GM12878 (cell line): Measurements from ENCODE around the gene TEF. TPM values are rescaled to one million over a fixed set of nuclear protein-coding genes. Genes with fewer than 3 reads are reported as not detected.

Experiments used
- ETV6 ChIP-seq, 2 experiments: fragments of 450-650 bp in 1 of 2; IDR thresholded peaks in 1 of 2; conservative IDR thresholded peaks in 1 of 2; 2 replicates each; pipeline ENCODE4 v1.6.1; 2014; ENCODE audit warnings: antibody characterized with exemption in 1 of 2, borderline replicate concordance in 1 of 2, low read depth in 1 of 2, mild to moderate bottlenecking in 1 of 2, moderate library complexity in 1 of 2
- IKZF1 ChIP-seq: fragments of 450-650 bp; conservative IDR thresholded peaks from 2 replicates; pipeline ENCODE4 v1.6.1; 2017; ENCODE audit warnings: antibody characterized with exemption, mild to moderate bottlenecking
- JUNB ChIP-seq: IDR thresholded peaks from 2 replicates; pipeline ENCODE4 v1.6.1; 2016; ENCODE audit warnings: antibody characterized with exemption, mild to moderate bottlenecking
- RUNX3 ChIP-seq: IDR thresholded peaks from 2 replicates; pipeline ENCODE4 v1.6.1; 2012; ENCODE audit warnings: low read length, inconsistent platforms
- SMAD1 ChIP-seq: fragments of 450-650 bp; IDR thresholded peaks from 2 replicates; pipeline ENCODE4 v1.6.1; 2018; ENCODE audit warnings: mild to moderate bottlenecking, low read depth; ENCODE audit not compliant: partially characterized antibody
- SMARCA5 ChIP-seq: fragments of 450-650 bp; IDR thresholded peaks from 2 replicates; pipeline ENCODE4 v1.6.1; 2017; ENCODE audit warnings: mild to moderate bottlenecking
- SUPT20H ChIP-seq: IDR thresholded peaks from 2 replicates; pipeline ENCODE4 v1.6.1; 2011; ENCODE audit warnings: low read depth, mild to moderate bottlenecking, low read length, moderate library complexity, borderline replicate concordance; ENCODE audit not compliant: control insufficient read depth
- TCF3 ChIP-seq: IDR thresholded peaks from 2 replicates; pipeline ENCODE4 v1.6.1; 2012; ENCODE audit warnings: low read depth, mild to moderate bottlenecking, low read length, borderline replicate concordance; ENCODE audit not compliant: insufficient read depth
- ZNF274 ChIP-seq: IDR thresholded peaks from one replicate; pipeline ENCODE4 v1.8.0; 2011; ENCODE audit not compliant: insufficient read length, insufficient read depth
- polyA plus RNA-seq, 11 experiments: library from polyadenylated mRNA; depleted of rRNA in 4 of 11; unstranded in 6 of 11; stranded (reverse) in 5 of 11; fragments of >200 nt; fragmentation: Nextera tagmentation in 4 of 11; fragmentation: Illumina TruSeq in 1 of 11; extraction: Ambion mirVana in 4 of 11; extraction: Trizol in 1 of 11; gene quantifications; 1 replicate in 1 of 11; 2 replicates in 10 of 11; pipeline versions ENCODE4 v1.2.1 to v1.2.3, GENCODE V29; 2011 to 2016; ENCODE audit warnings: inconsistent platforms in 2 of 11, missing spikeins in 2 of 11, low read depth in 1 of 11
- total RNA-seq, 4 experiments: library from RNA; depleted of rRNA in 3 of 4; stranded (reverse); fragments of >200 nt in 3 of 4; fragmentation: Illumina TruSeq in 1 of 4; extraction: Trizol in 1 of 4; gene quantifications; 2 replicates each; pipeline versions ENCODE4 v1.2.1 to v1.2.3, GENCODE V29; 2013 to 2021
- TF ChIP-seq, protein P1 (sequence below): fragments of 450-650 bp; conservative IDR thresholded peaks from 2 replicates; pipeline ENCODE4 v1.6.1; 2017; ENCODE audit warnings: mild to moderate bottlenecking, moderate library complexity
- TF ChIP-seq, protein P2 (sequence below): fragments of 150-350 bp; IDR thresholded peaks from 2 replicates; pipeline ENCODE4 v1.6.1; 2016; ENCODE audit warnings: low read depth, low read length

Gene TEF
- total and polyA plus RNA-seq, 10 of the 15 experiments (the other 5 are each of a cell fraction or from before 2014, with no cell fraction given), result 0.23 to 4.9 (median 3.2) TPM

DNA sequence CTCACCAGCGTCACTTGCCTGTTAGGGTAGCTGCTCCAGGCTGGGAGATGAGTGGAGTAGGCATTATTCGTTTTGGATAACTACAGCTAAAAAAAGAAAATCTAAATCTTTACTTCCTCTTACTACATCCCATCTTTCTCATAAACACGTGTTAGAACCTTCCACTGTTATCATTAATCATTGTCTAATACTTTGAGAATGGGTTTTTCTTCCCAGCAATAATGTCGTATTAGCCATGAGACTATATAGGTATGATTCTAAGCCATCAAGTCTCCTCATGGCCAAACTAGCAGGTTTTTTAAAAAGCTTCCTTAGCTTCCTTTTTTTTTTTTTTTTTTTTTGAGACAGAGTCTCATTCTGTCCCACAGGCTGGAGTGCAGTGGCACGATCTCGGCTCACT lies 3.9 kb upstream of the TEF start (continued):
- TF ChIP-seq JUNB, result no peak
- no peak for TF ChIP-seq SUPT20H
- no peak for TF ChIP-seq RUNX3
- TF ChIP-seq IKZF1, result no peak
- TF ChIP-seq SMARCA5, result no peak
- TF ChIP-seq ETV6 (conservative IDR thresholded peaks at IDR 0.05 in 1 of 2, IDR thresholded peaks at IDR 0.05 in 1 of 2; ENCODE audit: borderline replicate concordance in 1 of 2, low read depth in 1 of 2), result no peak
- no peak for TF ChIP-seq TCF3
- no peak for TF ChIP-seq ZNF274
- TF ChIP-seq SMAD1, result no peak
- TF ChIP-seq, protein P1, sequence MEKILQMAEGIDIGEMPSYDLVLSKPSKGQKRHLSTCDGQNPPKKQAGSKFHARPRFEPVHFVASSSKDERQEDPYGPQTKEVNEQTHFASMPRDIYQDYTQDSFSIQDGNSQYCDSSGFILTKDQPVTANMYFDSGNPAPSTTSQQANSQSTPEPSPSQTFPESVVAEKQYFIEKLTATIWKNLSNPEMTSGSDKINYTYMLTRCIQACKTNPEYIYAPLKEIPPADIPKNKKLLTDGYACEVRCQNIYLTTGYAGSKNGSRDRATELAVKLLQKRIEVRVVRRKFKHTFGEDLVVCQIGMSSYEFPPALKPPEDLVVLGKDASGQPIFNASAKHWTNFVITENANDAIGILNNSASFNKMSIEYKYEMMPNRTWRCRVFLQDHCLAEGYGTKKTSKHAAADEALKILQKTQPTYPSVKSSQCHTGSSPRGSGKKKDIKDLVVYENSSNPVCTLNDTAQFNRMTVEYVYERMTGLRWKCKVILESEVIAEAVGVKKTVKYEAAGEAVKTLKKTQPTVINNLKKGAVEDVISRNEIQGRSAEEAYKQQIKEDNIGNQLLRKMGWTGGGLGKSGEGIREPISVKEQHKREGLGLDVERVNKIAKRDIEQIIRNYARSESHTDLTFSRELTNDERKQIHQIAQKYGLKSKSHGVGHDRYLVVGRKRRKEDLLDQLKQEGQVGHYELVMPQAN, result no peak
- TF ChIP-seq, protein P2, sequence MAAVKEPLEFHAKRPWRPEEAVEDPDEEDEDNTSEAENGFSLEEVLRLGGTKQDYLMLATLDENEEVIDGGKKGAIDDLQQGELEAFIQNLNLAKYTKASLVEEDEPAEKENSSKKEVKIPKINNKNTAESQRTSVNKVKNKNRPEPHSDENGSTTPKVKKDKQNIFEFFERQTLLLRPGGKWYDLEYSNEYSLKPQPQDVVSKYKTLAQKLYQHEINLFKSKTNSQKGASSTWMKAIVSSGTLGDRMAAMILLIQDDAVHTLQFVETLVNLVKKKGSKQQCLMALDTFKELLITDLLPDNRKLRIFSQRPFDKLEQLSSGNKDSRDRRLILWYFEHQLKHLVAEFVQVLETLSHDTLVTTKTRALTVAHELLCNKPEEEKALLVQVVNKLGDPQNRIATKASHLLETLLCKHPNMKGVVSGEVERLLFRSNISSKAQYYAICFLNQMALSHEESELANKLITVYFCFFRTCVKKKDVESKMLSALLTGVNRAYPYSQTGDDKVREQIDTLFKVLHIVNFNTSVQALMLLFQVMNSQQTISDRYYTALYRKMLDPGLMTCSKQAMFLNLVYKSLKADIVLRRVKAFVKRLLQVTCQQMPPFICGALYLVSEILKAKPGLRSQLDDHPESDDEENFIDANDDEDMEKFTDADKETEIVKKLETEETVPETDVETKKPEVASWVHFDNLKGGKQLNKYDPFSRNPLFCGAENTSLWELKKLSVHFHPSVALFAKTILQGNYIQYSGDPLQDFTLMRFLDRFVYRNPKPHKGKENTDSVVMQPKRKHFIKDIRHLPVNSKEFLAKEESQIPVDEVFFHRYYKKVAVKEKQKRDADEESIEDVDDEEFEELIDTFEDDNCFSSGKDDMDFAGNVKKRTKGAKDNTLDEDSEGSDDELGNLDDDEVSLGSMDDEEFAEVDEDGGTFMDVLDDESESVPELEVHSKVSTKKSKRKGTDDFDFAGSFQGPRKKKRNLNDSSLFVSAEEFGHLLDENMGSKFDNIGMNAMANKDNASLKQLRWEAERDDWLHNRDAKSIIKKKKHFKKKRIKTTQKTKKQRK, result no peak
